Amygdala (tissue), 56 donors: Measurements from ENCODE around the gene CCDC28B.

Source experiments
- DNase-seq, 56 donors: peaks; one replicate each; lab custom pipeline; 2025; lab: John Stamatoyannopoulos, UW

Gene CCDC28B

GRCh38 chr1:32249831-32250525, 49.6 kb downstream of the CCDC28B start:
- no peak for DNase-seq

DNA sequence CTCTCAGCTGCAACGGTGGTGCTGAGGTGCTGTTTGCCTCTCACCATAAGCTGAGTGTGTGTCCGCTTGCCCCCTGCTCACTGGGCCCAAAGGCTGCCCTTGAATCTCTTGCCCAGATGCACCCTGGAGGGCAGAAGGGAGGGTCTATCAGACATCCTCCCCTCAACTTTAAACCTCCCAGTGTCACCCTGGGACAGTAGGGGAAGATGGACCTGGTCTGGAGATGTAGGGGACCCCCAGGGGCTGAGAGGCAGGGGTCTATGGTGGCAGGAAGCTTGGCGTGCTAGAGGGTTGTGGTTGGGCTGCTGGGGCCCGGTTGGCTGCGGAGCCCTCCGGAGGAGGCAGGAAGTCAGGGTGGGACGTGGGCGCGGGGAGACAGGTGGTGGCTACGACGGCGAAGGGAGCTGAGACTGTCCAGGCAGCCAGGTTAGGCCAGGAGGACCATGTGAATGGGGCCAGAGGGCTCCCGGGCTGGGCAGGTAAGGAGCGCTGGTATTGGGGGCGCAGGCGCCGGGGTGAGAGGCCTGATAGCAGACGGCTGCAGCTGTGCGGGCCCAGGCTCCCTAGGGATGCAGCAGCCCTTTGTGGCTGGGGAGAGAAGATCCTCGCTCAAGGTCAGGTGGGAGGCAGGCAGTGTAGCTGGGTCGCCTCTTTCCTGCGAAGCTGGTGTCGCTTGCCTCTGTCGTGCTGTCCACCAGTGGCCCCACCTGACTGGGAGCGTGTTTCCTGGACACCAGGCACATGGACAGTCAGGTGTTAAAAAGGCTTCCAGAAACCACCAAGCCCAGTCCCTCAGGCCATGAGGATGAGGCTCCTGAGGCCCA, 50.7 kb downstream of the CCDC28B start, which contains the start of gene LCK:
LCK (plus strand) TSS at position 373 of the 824 bp plus-strand sequence. CDS start 23,065 bp downstream, outside the sequence.
- no peak for DNase-seq
